ENCODE data around the gene CDH23.

CDH23 gene

GRCh38 chr10:71671994-71672946, 275.6 kb downstream of the CDH23 start:
- DNase-seq: no peak

GRCh38 chr10:71675295-71675970, 278.7 kb downstream of the CDH23 start:
- no peak for DNase-seq

- DNase-seq: no peak
Observed at GRCh38 chr10:71677261-71677660, 280.5 kb downstream of the CDH23 start.

GRCh38 chr10:71678057-71678805, 281.5 kb downstream of the CDH23 start:
- DNase-seq: no peak

- no peak for DNase-seq
Observed at GRCh38 chr10:71679425-71679824, 282.7 kb downstream of the CDH23 start.

GRCh38 chr10:71681977-71682376, 285.3 kb downstream of the CDH23 start:
- DNase-seq: no peak

GRCh38 chr10:71683301-71683700, 286.6 kb downstream of the CDH23 start:
- no peak for DNase-seq

GRCh38 chr10:71684356-71685173, 287.8 kb downstream of the CDH23 start:
- no peak for DNase-seq

GRCh38 chr10:71685554-71686232, 289.0 kb downstream of the CDH23 start:
- DNase-seq: no peak

- no peak for DNase-seq
Observed at GRCh38 chr10:71687077-71687476, 290.4 kb downstream of the CDH23 start.

GRCh38 chr10:71687480-71687879, 290.8 kb downstream of the CDH23 start:
- DNase-seq: no peak

GRCh38 chr10:71688256-71688655, 291.5 kb downstream of the CDH23 start:
- no peak for DNase-seq

- no peak for DNase-seq
Observed at GRCh38 chr10:71690094-71690720, 293.5 kb downstream of the CDH23 start.

- no peak for DNase-seq
Observed at GRCh38 chr10:71691405-71691804, 294.7 kb downstream of the CDH23 start.

GRCh38 chr10:71692598-71693306, 296.0 kb downstream of the CDH23 start:
- no peak for DNase-seq

GRCh38 chr10:71693377-71693776, 296.7 kb downstream of the CDH23 start:
- no peak for DNase-seq

GRCh38 chr10:71694039-71694501, 297.4 kb downstream of the CDH23 start:
- DNase-seq: no peak

- peak; percentile 68 for DNase-seq
Observed at GRCh38 chr10:71694567-71694968, 297.8 kb downstream of the CDH23 start.

GRCh38 chr10:71695502-71696476, 299.1 kb downstream of the CDH23 start:
- no peak for DNase-seq
